ENCODE measurements around the gene PMF1.
"Not testable (repeated sequence)": the region's sequence is repeated elsewhere in the genome, so short reads cannot be mapped to it uniquely, and the experiment has no call there.

Gene PMF1

GRCh38 chr1:156212130-156212529 is 677 bp upstream of the PMF1 start:
- H3K27me3 ChIP-seq (replicated peaks), result no peaks in the 10 kb centered on the region
- H3K36me3 ChIP-seq (replicated peaks), result peaks cover 10% of the 10 kb centered on the region
- TF ChIP-seq, protein P1, sequence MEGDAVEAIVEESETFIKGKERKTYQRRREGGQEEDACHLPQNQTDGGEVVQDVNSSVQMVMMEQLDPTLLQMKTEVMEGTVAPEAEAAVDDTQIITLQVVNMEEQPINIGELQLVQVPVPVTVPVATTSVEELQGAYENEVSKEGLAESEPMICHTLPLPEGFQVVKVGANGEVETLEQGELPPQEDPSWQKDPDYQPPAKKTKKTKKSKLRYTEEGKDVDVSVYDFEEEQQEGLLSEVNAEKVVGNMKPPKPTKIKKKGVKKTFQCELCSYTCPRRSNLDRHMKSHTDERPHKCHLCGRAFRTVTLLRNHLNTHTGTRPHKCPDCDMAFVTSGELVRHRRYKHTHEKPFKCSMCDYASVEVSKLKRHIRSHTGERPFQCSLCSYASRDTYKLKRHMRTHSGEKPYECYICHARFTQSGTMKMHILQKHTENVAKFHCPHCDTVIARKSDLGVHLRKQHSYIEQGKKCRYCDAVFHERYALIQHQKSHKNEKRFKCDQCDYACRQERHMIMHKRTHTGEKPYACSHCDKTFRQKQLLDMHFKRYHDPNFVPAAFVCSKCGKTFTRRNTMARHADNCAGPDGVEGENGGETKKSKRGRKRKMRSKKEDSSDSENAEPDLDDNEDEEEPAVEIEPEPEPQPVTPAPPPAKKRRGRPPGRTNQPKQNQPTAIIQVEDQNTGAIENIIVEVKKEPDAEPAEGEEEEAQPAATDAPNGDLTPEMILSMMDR (IDR thresholded peaks at IDR 0.05; ENCODE audit: low read depth, low read length, missing control alignments), result no peak
- peak overlapping the region; percentile 98 for H3K27ac ChIP-seq
- peak overlapping the region; percentile 94 for H3K4me3 ChIP-seq (ENCODE audit: low read depth, low read length)
- in situ Hi-C loops (cut with HindIII; ENCODE audit: low pct_ligation_motif_present, low sequenced_read_pairs), result no loop called here
- DNase-seq, result no peak

- DNase-seq, result no peak
- Histone ChIP-seq H3K27me3 (replicated peaks) (no peaks in the 10 kb centered on the region), H3K36me3 (replicated peaks) (peaks cover 3% of the 10 kb centered on the region), H3K27ac (peak overlapping the region; percentile 98), H3K4me3 (ENCODE audit: low read depth, low read length) (peak overlapping the region; percentile 94)
- in situ Hi-C loops (cut with HindIII; ENCODE audit: low pct_ligation_motif_present, low sequenced_read_pairs), result no loop called here
- TF ChIP-seq, protein P1 (IDR thresholded peaks at IDR 0.05; ENCODE audit: low read depth, low read length, missing control alignments), result no peak
These were observed 798 bp downstream of the PMF1 start for GRCh38 chr1:156213644-156213966.

DNA sequence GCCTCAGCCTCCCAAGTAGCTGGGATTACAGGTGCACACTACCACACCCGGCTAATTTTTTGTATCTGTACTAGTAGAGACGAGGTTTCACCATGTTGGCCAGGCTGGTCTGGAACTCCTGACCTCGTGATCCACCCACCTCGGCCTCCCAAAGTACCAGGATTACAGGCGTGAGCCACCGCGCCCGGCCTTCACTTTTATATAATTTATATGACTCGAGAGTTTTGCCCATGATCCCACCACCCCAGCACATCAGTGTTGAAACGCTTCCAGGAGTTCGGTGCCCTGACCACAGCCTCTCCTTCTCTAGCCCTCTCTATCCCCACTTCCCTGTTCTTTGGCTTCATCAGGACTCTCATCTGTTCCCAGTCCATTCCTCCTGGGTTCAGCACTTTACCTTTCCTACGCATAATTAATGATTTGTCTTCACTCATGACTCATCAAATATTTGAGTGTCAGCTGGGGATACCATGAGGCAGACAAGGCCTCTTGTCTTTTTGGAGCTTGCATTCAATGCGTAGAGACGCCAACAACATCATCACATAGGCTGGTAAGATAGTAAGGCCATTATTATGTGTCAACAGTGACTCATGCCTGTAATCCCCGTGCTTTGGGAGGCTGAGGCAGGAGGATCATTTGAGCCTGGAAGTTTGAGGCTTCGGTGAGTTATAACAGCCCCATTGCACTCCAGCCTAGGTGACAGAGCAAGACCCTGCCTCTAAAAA is 1.4 kb downstream of the PMF1 start:
- Histone ChIP-seq H3K36me3 (replicated peaks) (no peaks in the 10 kb centered on the region), H3K27me3 (replicated peaks) (no peaks in the 10 kb centered on the region), H3K27ac (peak overlapping the region; percentile 98), H3K4me3 (ENCODE audit: low read depth, low read length) (peak overlapping the region; percentile 94)
- in situ Hi-C loops (cut with HindIII; ENCODE audit: low pct_ligation_motif_present, low sequenced_read_pairs), result no loop called here
- DNase-seq, result peak; percentile 55
- TF ChIP-seq, protein P1 (IDR thresholded peaks at IDR 0.05; ENCODE audit: low read depth, low read length, missing control alignments), result no peak

GRCh38 chr1:156216361-156217086 is 3.7 kb downstream of the PMF1 start:
- H3K27me3 ChIP-seq (replicated peaks); DNase-seq; H3K4me3 ChIP-seq (ENCODE audit: low read depth, low read length); H3K27ac ChIP-seq; H3K36me3 ChIP-seq (replicated peaks); in situ Hi-C loops (cut with HindIII; ENCODE audit: low pct_ligation_motif_present, low sequenced_read_pairs): not testable (repeated sequence)

DNA sequence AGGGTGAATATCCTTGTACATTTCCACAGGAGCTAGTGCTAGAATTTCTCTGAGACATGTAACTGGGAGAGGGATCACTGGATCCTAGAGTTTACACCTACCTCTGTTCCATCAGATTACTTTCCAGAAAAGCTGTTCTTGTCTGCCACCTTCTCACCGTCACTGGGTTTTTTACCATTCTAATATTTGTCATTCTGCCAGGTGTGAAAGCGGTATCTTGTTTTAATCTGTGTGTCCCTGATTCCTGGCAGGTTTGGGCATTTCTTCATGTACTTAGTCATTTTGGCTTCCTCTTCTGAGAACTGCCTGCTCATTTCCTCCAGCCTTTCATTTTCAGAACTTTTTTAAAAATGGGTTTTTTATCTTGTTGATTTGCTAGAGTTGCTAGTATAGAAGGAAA is 5.1 kb downstream of the PMF1 start:
- H3K4me3 ChIP-seq (ENCODE audit: low read depth, low read length), result no peak overlapping the region
- H3K27ac ChIP-seq, result no peak overlapping the region
- TF ChIP-seq, protein P1 (IDR thresholded peaks at IDR 0.05; ENCODE audit: low read depth, low read length, missing control alignments), result no peak
- no peaks in the 10 kb centered on the region for H3K27me3 ChIP-seq (replicated peaks)
- no peak for DNase-seq
- in situ Hi-C loops (cut with HindIII; ENCODE audit: low pct_ligation_motif_present, low sequenced_read_pairs), result no loop called here
- peaks cover 12% of the 10 kb centered on the region for H3K36me3 ChIP-seq (replicated peaks)

GRCh38 chr1:156220226-156220625 is 7.4 kb downstream of the PMF1 start:
- H3K27ac ChIP-seq, result no peak overlapping the region
- TF ChIP-seq, protein P1 (IDR thresholded peaks at IDR 0.05; ENCODE audit: low read depth, low read length, missing control alignments), result no peak
- no peak for DNase-seq
- peaks cover 19% of the 10 kb centered on the region for H3K36me3 ChIP-seq (replicated peaks)
- in situ Hi-C loops (cut with HindIII; ENCODE audit: low pct_ligation_motif_present, low sequenced_read_pairs), result no loop called here
- H3K27me3 ChIP-seq (replicated peaks), result no peaks in the 10 kb centered on the region
- H3K4me3 ChIP-seq (ENCODE audit: low read depth, low read length), result no peak overlapping the region
